Neural progenitor cell (in vitro differentiated cells): ENCODE measurements around the gene CARS2. TPM values are rescaled to one million over a fixed set of nuclear protein-coding genes. Genes with fewer than 3 reads are reported as not detected.
"Not testable (repeated sequence)": the region's sequence is repeated elsewhere in the genome, so short reads cannot be mapped to it uniquely, and the experiment has no call there.

Experiments
- DNase-seq: peaks from one replicate; pipeline ENCODE4 v3.0.0-alpha.2; 2016; ENCODE audit warnings: low spot score
- H2AFZ ChIP-seq: fragments of 200-600 bp; sonication (generic); replicated peaks from 2 replicates; pipeline ENCODE4 v1.6.1; 2016; ENCODE audit warnings: antibody characterized with exemption
- H3F3A ChIP-seq: fragments of 200-600 bp; sonication (generic); 2 replicates; pipeline ENCODE4 v1.6.1; 2016; ENCODE audit warnings: antibody characterized with exemption, low read depth
- H3K27ac ChIP-seq: fragments of 200-600 bp; sonication (generic); 2 replicates; pipeline ENCODE4 v1.5.1; 2016; ENCODE audit warnings: mild to moderate bottlenecking
- H3K27me3 ChIP-seq: fragments of 200-600 bp; sonication (generic); 2 replicates; pipeline ENCODE4 v1.6.1; 2016; ENCODE audit warnings: mild to moderate bottlenecking, moderate library complexity
- H3K36me3 ChIP-seq: fragments of 200-600 bp; sonication (generic); 2 replicates; pipeline ENCODE4 v1.5.1; 2016
- H3K4me1 ChIP-seq: fragments of 200-600 bp; sonication (generic); 2 replicates; pipeline ENCODE4 v1.6.1; 2016; ENCODE audit warnings: mixed run types
- H3K4me2 ChIP-seq: fragments of 200-600 bp; sonication (generic); 2 replicates; pipeline ENCODE4 v1.6.1; 2016
- H3K4me3 ChIP-seq: fragments of 200-600 bp; sonication (generic); 2 replicates; pipeline ENCODE4 v1.5.1; 2016
- H3K79me2 ChIP-seq: fragments of 200-600 bp; sonication (generic); 2 replicates; pipeline ENCODE4 v1.6.1; 2016; ENCODE audit warnings: low read depth
- H3K9ac ChIP-seq: fragments of 200-600 bp; sonication (generic); 2 replicates; pipeline ENCODE4 v1.6.1; 2016
- H3K9me3 ChIP-seq: fragments of 200-600 bp; sonication (generic); 2 replicates; pipeline ENCODE4 v1.5.1; 2016; ENCODE audit warnings: low read depth
- H4K20me1 ChIP-seq: fragments of 200-600 bp; sonication (generic); 2 replicates; pipeline ENCODE4 v1.6.1; 2016; ENCODE audit warnings: low read depth
- H3K27ac Mint-ChIP-seq: 3 replicates; pipeline ENCODE4 v1.8.0; 2021; ENCODE audit warnings: mixed read lengths
- H3K27me3 Mint-ChIP-seq: 2 replicates; pipeline ENCODE4 v1.8.0; 2022; ENCODE audit warnings: low read depth, mild to moderate bottlenecking, inconsistent platforms, moderate library complexity, mixed read lengths; ENCODE audit not compliant: insufficient read depth
- H3K36me3 Mint-ChIP-seq: 3 replicates; pipeline ENCODE4 v1.8.0; 2021; ENCODE audit warnings: mixed read lengths
- H3K4me1 Mint-ChIP-seq: 3 replicates; pipeline ENCODE4 v1.8.0; 2021; ENCODE audit warnings: mixed read lengths
- H3K4me3 Mint-ChIP-seq: 3 replicates; pipeline ENCODE4 v1.8.0; 2021; ENCODE audit warnings: mild to moderate bottlenecking, moderate library complexity, mixed read lengths
- H3K9me3 Mint-ChIP-seq: 3 replicates; pipeline ENCODE4 v1.8.0; 2020; ENCODE audit warnings: mixed read lengths
- CTCF ChIP-seq: fragments of 200-600 bp; sonication (generic); IDR thresholded peaks from 2 replicates; pipeline ENCODE4 v1.5.1; 2017; ENCODE audit warnings: antibody characterized with exemption, mild to moderate bottlenecking
- EZH2 ChIP-seq: fragments of 200-600 bp; sonication (generic); IDR thresholded peaks from 2 replicates; pipeline ENCODE4 v1.6.1; 2017; ENCODE audit warnings: antibody characterized with exemption, mild to moderate bottlenecking, moderate library complexity
- EZH2phosphoT487 ChIP-seq: fragments of 200-600 bp; sonication (generic); IDR thresholded peaks from 2 replicates; pipeline ENCODE4 v1.6.1; 2017; ENCODE audit warnings: antibody characterized with exemption
- total RNA-seq: library from RNA; depleted of rRNA; stranded (reverse); fragments of >200 nt; gene quantifications from 2 replicates; pipeline ENCODE4 v1.2.3, GENCODE V29; 2015; ENCODE audit warnings: low replicate concordance

The CARS2 gene
- total RNA-seq, 1 donor from 2014 or later = 50.0 TPM

GRCh38 chr13:110662777-110663443, 43.0 kb downstream of the CARS2 start:
- peaks cover 31% of the 10 kb centered on the region for H3K36me3 ChIP-seq
- Mint-ChIP-seq H3K27me3 (peaks cover 2% of the 10 kb centered on the region), H3K36me3 (peaks cover 75% of the 10 kb centered on the region), H3K27ac (no peak overlapping the region), H3K4me3 (no peak overlapping the region), H3K4me1 (no peaks in the 10 kb centered on the region), H3K9me3 (peaks cover 34% of the 10 kb centered on the region)
- no peak overlapping the region for H2AFZ ChIP-seq
- H3K27ac ChIP-seq = no peak overlapping the region
- no peaks in the 10 kb centered on the region for H3K27me3 ChIP-seq
- peaks cover 8% of the 10 kb centered on the region for H3K9me3 ChIP-seq
- H3K4me2 ChIP-seq = no peak overlapping the region
- no peaks in the 10 kb centered on the region for H4K20me1 ChIP-seq
- no peaks in the 10 kb centered on the region for H3F3A ChIP-seq
- H3K9ac ChIP-seq = no peak overlapping the region
- H3K4me1 ChIP-seq = no peaks in the 10 kb centered on the region
- no peak overlapping the region for H3K4me3 ChIP-seq
- no peak for DNase-seq
- H3K79me2 ChIP-seq = no peaks in the 10 kb centered on the region
- TF ChIP-seq CTCF = no peak
- TF ChIP-seq EZH2phosphoT487 = no peak
- TF ChIP-seq EZH2 = no peak

GRCh38 chr13:110662091-110662490, 43.8 kb downstream of the CARS2 start:
- H3K27ac Mint-ChIP-seq = no peak overlapping the region
- Histone ChIP-seq H3K27me3 (no peaks in the 10 kb centered on the region), H3K9me3 (peaks cover 8% of the 10 kb centered on the region), H3K9ac (no peak overlapping the region), H3K4me2 (no peak overlapping the region), H4K20me1 (no peaks in the 10 kb centered on the region), H3K27ac (no peak overlapping the region), H3K4me3 (no peak overlapping the region), H3F3A (no peaks in the 10 kb centered on the region), H3K36me3 (peaks cover 35% of the 10 kb centered on the region), H2AFZ (no peak overlapping the region), H3K4me1 (no peaks in the 10 kb centered on the region), H3K79me2 (no peaks in the 10 kb centered on the region)
- H3K4me3 Mint-ChIP-seq = no peak overlapping the region
- no peak for DNase-seq
- H3K9me3 Mint-ChIP-seq = peaks cover 34% of the 10 kb centered on the region
- TF ChIP-seq EZH2 (no peak), EZH2phosphoT487 (no peak), CTCF (no peak)
- peaks cover 74% of the 10 kb centered on the region for H3K36me3 Mint-ChIP-seq
- H3K27me3 Mint-ChIP-seq = peaks cover 2% of the 10 kb centered on the region
- H3K4me1 Mint-ChIP-seq = no peaks in the 10 kb centered on the region

GRCh38 chr13:110661256-110661655, 44.7 kb downstream of the CARS2 start:
- H3K27ac Mint-ChIP-seq = no peak overlapping the region
- H3K4me1 Mint-ChIP-seq = no peaks in the 10 kb centered on the region
- H3K9me3 Mint-ChIP-seq = peaks cover 34% of the 10 kb centered on the region
- H4K20me1 ChIP-seq = no peaks in the 10 kb centered on the region
- H3K4me3 Mint-ChIP-seq = no peak overlapping the region
- no peak overlapping the region for H2AFZ ChIP-seq
- TF ChIP-seq CTCF = no peak
- TF ChIP-seq EZH2 = no peak
- TF ChIP-seq EZH2phosphoT487 = no peak
- no peak overlapping the region for H3K4me2 ChIP-seq
- H3K27me3 Mint-ChIP-seq = peaks cover 2% of the 10 kb centered on the region
- H3F3A ChIP-seq = no peaks in the 10 kb centered on the region
- H3K9me3 ChIP-seq = peaks cover 8% of the 10 kb centered on the region
- H3K9ac ChIP-seq = no peak overlapping the region
- no peaks in the 10 kb centered on the region for H3K27me3 ChIP-seq
- H3K4me1 ChIP-seq = no peaks in the 10 kb centered on the region
- DNase-seq = no peak
- H3K27ac ChIP-seq = no peak overlapping the region
- no peaks in the 10 kb centered on the region for H3K79me2 ChIP-seq
- peaks cover 35% of the 10 kb centered on the region for H3K36me3 ChIP-seq
- no peak overlapping the region for H3K4me3 ChIP-seq
- H3K36me3 Mint-ChIP-seq = peaks cover 74% of the 10 kb centered on the region

GRCh38 chr13:110658218-110658911, 47.6 kb downstream of the CARS2 start:
- not testable (repeated sequence) for H3K4me1 Mint-ChIP-seq, H2AFZ ChIP-seq, H3K27me3 ChIP-seq, H3K9me3 ChIP-seq, H3K4me2 ChIP-seq, H3K9ac ChIP-seq, H4K20me1 ChIP-seq, H3K4me1 ChIP-seq, H3K4me3 Mint-ChIP-seq, H3K79me2 ChIP-seq, DNase-seq, H3K27ac ChIP-seq, H3F3A ChIP-seq, H3K4me3 ChIP-seq, H3K27ac Mint-ChIP-seq, H3K27me3 Mint-ChIP-seq
- H3K36me3 Mint-ChIP-seq = peaks cover 68% of the 10 kb centered on the region
- peaks cover 34% of the 10 kb centered on the region for H3K9me3 Mint-ChIP-seq
- peaks cover 34% of the 10 kb centered on the region for H3K36me3 ChIP-seq
